VCaP (cell line): ENCODE measurements around the gene FUS.

ENCODE experiments used
- H3K27ac ChIP-seq: fragments of 450-650 bp; 2 replicates; pipeline ENCODE4 v1.5.1; 2017
- TF ChIP-seq, protein P1 (sequence below): fragments of 450-650 bp; conservative IDR thresholded peaks from 2 replicates; pipeline ENCODE4 v1.5.1; 2017; ENCODE audit warnings: mild to moderate bottlenecking, moderate library complexity

The FUS gene

GRCh38 chr16:31238041-31238440, 58.1 kb downstream of the FUS start:
- TF ChIP-seq, protein P1, sequence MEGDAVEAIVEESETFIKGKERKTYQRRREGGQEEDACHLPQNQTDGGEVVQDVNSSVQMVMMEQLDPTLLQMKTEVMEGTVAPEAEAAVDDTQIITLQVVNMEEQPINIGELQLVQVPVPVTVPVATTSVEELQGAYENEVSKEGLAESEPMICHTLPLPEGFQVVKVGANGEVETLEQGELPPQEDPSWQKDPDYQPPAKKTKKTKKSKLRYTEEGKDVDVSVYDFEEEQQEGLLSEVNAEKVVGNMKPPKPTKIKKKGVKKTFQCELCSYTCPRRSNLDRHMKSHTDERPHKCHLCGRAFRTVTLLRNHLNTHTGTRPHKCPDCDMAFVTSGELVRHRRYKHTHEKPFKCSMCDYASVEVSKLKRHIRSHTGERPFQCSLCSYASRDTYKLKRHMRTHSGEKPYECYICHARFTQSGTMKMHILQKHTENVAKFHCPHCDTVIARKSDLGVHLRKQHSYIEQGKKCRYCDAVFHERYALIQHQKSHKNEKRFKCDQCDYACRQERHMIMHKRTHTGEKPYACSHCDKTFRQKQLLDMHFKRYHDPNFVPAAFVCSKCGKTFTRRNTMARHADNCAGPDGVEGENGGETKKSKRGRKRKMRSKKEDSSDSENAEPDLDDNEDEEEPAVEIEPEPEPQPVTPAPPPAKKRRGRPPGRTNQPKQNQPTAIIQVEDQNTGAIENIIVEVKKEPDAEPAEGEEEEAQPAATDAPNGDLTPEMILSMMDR: no peak
- no peak overlapping the region for H3K27ac ChIP-seq
